Endodermal cell (in vitro differentiated cells): ENCODE results near the gene PADI4. TPM values are rescaled to one million over a fixed set of nuclear protein-coding genes. Genes with fewer than 3 reads are reported as not detected.

Source experiments
- DNase-seq: peaks from one replicate; pipeline ENCODE4 v3.0.0-alpha.2; 2017
- H3K27ac ChIP-seq: 2 replicates; pipeline ENCODE4 v1.5.1; 2013; ENCODE audit warnings: mild to moderate bottlenecking, low read depth, low read length, moderate library complexity
- H3K27me3 ChIP-seq: 2 replicates; pipeline ENCODE4 v1.6.1; 2013; ENCODE audit warnings: mild to moderate bottlenecking, low read length, moderate library complexity; ENCODE audit not compliant: insufficient read depth, control insufficient read depth, poor library complexity, severe bottlenecking
- H3K36me3 ChIP-seq: 2 replicates; pipeline ENCODE4 v1.7.0; 2013; ENCODE audit warnings: mild to moderate bottlenecking, low read length, moderate library complexity; ENCODE audit not compliant: control insufficient read depth, insufficient read depth
- H3K4me1 ChIP-seq: one replicate; pipeline ENCODE4 v1.7.0; 2013; ENCODE audit warnings: low read length; ENCODE audit not compliant: control insufficient read depth, insufficient read depth
- H3K4me3 ChIP-seq: 2 replicates; pipeline ENCODE4 v1.5.1; 2013; ENCODE audit warnings: mild to moderate bottlenecking, low read length, moderate library complexity
- H3K9ac ChIP-seq: 2 replicates; pipeline ENCODE4 v1.6.1; 2013; ENCODE audit warnings: mild to moderate bottlenecking, low read length, moderate library complexity; ENCODE audit not compliant: poor library complexity, severe bottlenecking; ENCODE audit errors: extremely low read depth
- H3K9me3 ChIP-seq: 2 replicates; pipeline ENCODE4 v1.6.1; 2013; ENCODE audit warnings: mild to moderate bottlenecking, low read length, moderate library complexity; ENCODE audit not compliant: control insufficient read depth
- H3K27ac Mint-ChIP-seq: 2 replicates; pipeline ENCODE4 v1.8.0; 2020; ENCODE audit warnings: mixed read lengths
- H3K27me3 Mint-ChIP-seq: 2 replicates; pipeline ENCODE4 v1.8.0; 2021; ENCODE audit warnings: mild to moderate bottlenecking, mixed read lengths; ENCODE audit not compliant: insufficient read depth
- H3K36me3 Mint-ChIP-seq: 2 replicates; pipeline ENCODE4 v1.8.0; 2020; ENCODE audit warnings: low read depth, mixed read lengths
- H3K4me1 Mint-ChIP-seq: 2 replicates; pipeline ENCODE4 v1.8.0; 2020; ENCODE audit warnings: mixed read lengths
- H3K4me3 Mint-ChIP-seq: 2 replicates; pipeline ENCODE4 v1.8.0; 2020; ENCODE audit warnings: mild to moderate bottlenecking, moderate library complexity, mixed read lengths
- H3K9me3 Mint-ChIP-seq: 2 replicates; pipeline ENCODE4 v1.8.0; 2020; ENCODE audit warnings: mild to moderate bottlenecking, mixed read lengths
- CTCF ChIP-seq: fragments of 200-600 bp; sonication (generic); conservative IDR thresholded peaks from 2 replicates; pipeline ENCODE4 v1.5.0; 2021; ENCODE audit warnings: antibody characterized with exemption, mild to moderate bottlenecking
- WGBS, 2 experiments: methylation state at CpG; one replicate each; pipeline versions ENCODE4 v1.1.5 to v1.1.7; 2013; ENCODE audit warnings: missing lambda C conversion rate in 2 of 2, mixed read lengths in 1 of 2; ENCODE audit not compliant: insufficient coverage in 1 of 2, insufficient read length in 1 of 2; 5-methylcytosine and 5-hydroxymethylcytosine counted together
- total RNA-seq, 2 donors: library from RNA; stranded (reverse); fragmentation: NEBNext Ultra II Directional in 1 of 2; extraction: Animal tissue kit (Norgen Biotek cat#: 25700) in 1 of 2; gene quantifications; 2 replicates in 1 of 2; 3 replicates in 1 of 2; pipeline ENCODE4 v1.2.1, GENCODE V29; 2021

The PADI4 gene
- total RNA-seq, 2 donors from 2014 or later: not detected

GRCh38 chr1:17375651-17376050, 67.7 kb downstream of the PADI4 start:
- H3K27ac Mint-ChIP-seq: no peak overlapping the region
- H3K36me3 Mint-ChIP-seq: no peaks in the 10 kb centered on the region
- WGBS, 2 experiments: 90 to 96% methylated on average over 10 of the region's 10 CpGs
- no peak for TF ChIP-seq CTCF
- Histone ChIP-seq H3K9me3 (no peaks in the 10 kb centered on the region), H3K27me3 (no peaks in the 10 kb centered on the region), H3K4me1 (no peaks in the 10 kb centered on the region), H3K27ac (no peak overlapping the region), H3K4me3 (no peak overlapping the region), H3K36me3 (no peaks in the 10 kb centered on the region), H3K9ac (no peak overlapping the region)
- no peak for DNase-seq
- peaks cover 13% of the 10 kb centered on the region for H3K4me1 Mint-ChIP-seq
- peaks cover 2% of the 10 kb centered on the region for H3K27me3 Mint-ChIP-seq
- H3K9me3 Mint-ChIP-seq: no peaks in the 10 kb centered on the region
- no peak overlapping the region for H3K4me3 Mint-ChIP-seq

GRCh38 chr1:17377325-17377953, 69.4 kb downstream of the PADI4 start:
- peaks cover 6% of the 10 kb centered on the region for H3K27me3 Mint-ChIP-seq
- Histone ChIP-seq H3K9ac (no peak overlapping the region), H3K27me3 (no peaks in the 10 kb centered on the region), H3K4me3 (no peak overlapping the region), H3K27ac (no peak overlapping the region), H3K4me1 (no peaks in the 10 kb centered on the region), H3K36me3 (no peaks in the 10 kb centered on the region), H3K9me3 (no peaks in the 10 kb centered on the region)
- DNase-seq: peak; percentile 88
- no peaks in the 10 kb centered on the region for H3K9me3 Mint-ChIP-seq
- no peak overlapping the region for H3K4me3 Mint-ChIP-seq
- H3K36me3 Mint-ChIP-seq: no peaks in the 10 kb centered on the region
- 75 to 86% methylated on average over 11 to 16 of the region's 16 CpGs for WGBS, 2 experiments
- H3K4me1 Mint-ChIP-seq: peaks cover 17% of the 10 kb centered on the region
- H3K27ac Mint-ChIP-seq: no peak overlapping the region
- TF ChIP-seq CTCF: no peak

- DNase-seq: no peak
- no peaks in the 10 kb centered on the region for H3K36me3 Mint-ChIP-seq
- H3K36me3 ChIP-seq: no peaks in the 10 kb centered on the region
- H3K27ac Mint-ChIP-seq: no peak overlapping the region
- no peak overlapping the region for H3K27ac ChIP-seq
- H3K4me1 ChIP-seq: no peaks in the 10 kb centered on the region
- H3K4me3 ChIP-seq: no peak overlapping the region
- peaks cover 17% of the 10 kb centered on the region for H3K4me1 Mint-ChIP-seq
- TF ChIP-seq CTCF: no peak
- no peaks in the 10 kb centered on the region for H3K27me3 ChIP-seq
- H3K27me3 Mint-ChIP-seq: peaks cover 9% of the 10 kb centered on the region
- H3K9me3 ChIP-seq: no peaks in the 10 kb centered on the region
- no peak overlapping the region for H3K4me3 Mint-ChIP-seq
- no peak overlapping the region for H3K9ac ChIP-seq
- WGBS, 2 experiments: 99 to 100% methylated on average over 1 to 2 of the region's 2 CpGs
- no peaks in the 10 kb centered on the region for H3K9me3 Mint-ChIP-seq
Observed at GRCh38 chr1:17381161-17381560, 73.2 kb downstream of the PADI4 start.
